H1 (cell line): ENCODE measurements around the gene NSG2. TPM values are rescaled to one million over a fixed set of nuclear protein-coding genes. Genes with fewer than 3 reads are reported as not detected.

Source experiments
- CTCF ChIA-PET: fragments of 300-600 bp; sonication (Branson Sonifier 250); formaldehyde crosslinking; loops from one replicate; lab custom pipeline; 2021; ENCODE audit not compliant: partially characterized antibody; lab: Charles Lee
- POLR2A ChIA-PET: fragments of 300-600 bp; sonication (Branson Sonifier 250); formaldehyde crosslinking; loops from one replicate; lab custom pipeline; 2021; ENCODE audit warnings: inconsistent platforms; ENCODE audit not compliant: partially characterized antibody; lab: Charles Lee
- DNase-seq, 2 experiments: peaks; one replicate each; pipeline versions ENCODE4 v3.0.0 to v3.0.0-alpha.2; 2010 to 2022; ENCODE audit warnings: low spot score in 2 of 2, low read depth in 1 of 2, mixed read lengths in 1 of 2
- FAIRE-seq: peaks from 2 replicates; lab custom pipeline; 2011; peaks lifted over from hg19 to GRCh38; lab: Jason Lieb, UNC
- H2AFZ ChIP-seq: 2 replicates; pipeline ENCODE4 v1.8.1; 2012; ENCODE audit warnings: low read length, inconsistent platforms
- H2AK5ac ChIP-seq: 2 replicates; pipeline ENCODE4 v1.6.1; 2013; ENCODE audit warnings: low read depth, low read length
- H2BK120ac ChIP-seq: replicated peaks from 2 replicates; pipeline ENCODE3; 2013; ENCODE audit warnings: low read depth, low read length, inconsistent platforms
- H2BK12ac ChIP-seq: 2 replicates; pipeline ENCODE4 v1.6.1; 2013; ENCODE audit warnings: low read depth, low read length
- H2BK15ac ChIP-seq: 2 replicates; pipeline ENCODE4 v1.6.1; 2013; ENCODE audit warnings: low read length
- H2BK20ac ChIP-seq: 2 replicates; pipeline ENCODE4 v1.6.1; 2013; ENCODE audit warnings: low read length
- H2BK5ac ChIP-seq: 2 replicates; pipeline ENCODE4 v1.6.1; 2013; ENCODE audit warnings: low read depth, low read length
- H3K14ac ChIP-seq: 2 replicates; pipeline ENCODE4 v1.6.1; 2013; ENCODE audit warnings: inconsistent platforms; ENCODE audit not compliant: insufficient read length
- H3K18ac ChIP-seq: 2 replicates; pipeline ENCODE4 v1.6.1; 2013; ENCODE audit warnings: low read length; ENCODE audit errors: extremely low read depth
- H3K23ac ChIP-seq: 2 replicates; pipeline ENCODE4 v1.6.1; 2013; ENCODE audit warnings: inconsistent platforms; ENCODE audit not compliant: insufficient read length
- H3K23me2 ChIP-seq: 2 replicates; pipeline ENCODE4 v1.6.1; 2013; ENCODE audit warnings: low read depth, low read length
- H3K27ac ChIP-seq: 2 replicates; pipeline ENCODE4 v1.6.1; 2011; ENCODE audit warnings: low read depth, low read length, inconsistent platforms
- H3K27me3 ChIP-seq, 4 experiments: replicated peaks in 1 of 4; 1 replicate in 1 of 4; 2 replicates in 3 of 4; pipeline versions ENCODE4 v1.6.1 to v1.8.1; 2011 to 2013; ENCODE audit warnings: low read length in 3 of 4, mild to moderate bottlenecking in 3 of 4, inconsistent platforms in 2 of 4, mixed read lengths in 2 of 4, moderate library complexity in 1 of 4; ENCODE audit not compliant: control insufficient read depth in 3 of 4, insufficient read depth in 3 of 4; ENCODE audit errors: extremely low read depth in 1 of 4
- H3K36me3 ChIP-seq, 4 experiments: 2 replicates each; pipeline versions ENCODE4 v1.6.1 to v1.8.1; 2011 to 2013; ENCODE audit warnings: mild to moderate bottlenecking in 4 of 4, low read length in 3 of 4, moderate library complexity in 2 of 4, control low read depth in 1 of 4, inconsistent platforms in 1 of 4; ENCODE audit not compliant: insufficient read depth in 4 of 4, control insufficient read depth in 2 of 4
- H3K4ac ChIP-seq: replicated peaks from 2 replicates; pipeline ENCODE3; 2013; ENCODE audit warnings: low read length, low read depth, mixed read lengths, inconsistent platforms; ENCODE audit not compliant: insufficient read length
- H3K4me1 ChIP-seq, 4 experiments: replicated peaks in 1 of 4; 1 replicate in 1 of 4; 2 replicates in 3 of 4; pipeline versions ENCODE4 v1.6.1 to v1.8.1; 2011 to 2013; ENCODE audit warnings: low read length in 3 of 4, inconsistent platforms in 2 of 4, mixed read lengths in 1 of 4; ENCODE audit not compliant: insufficient read depth in 4 of 4, control insufficient read depth in 3 of 4
- H3K4me2 ChIP-seq, 2 experiments: 2 replicates each; pipeline versions ENCODE4 v1.6.1 to v1.8.1; 2011 to 2013; ENCODE audit warnings: low read depth in 2 of 2, low read length in 2 of 2, control low read depth in 1 of 2, inconsistent platforms in 1 of 2, mild to moderate bottlenecking in 1 of 2; ENCODE audit not compliant: insufficient read depth in 1 of 2
- H3K4me3 ChIP-seq, 4 experiments: fragments of 200-600, 300-600 bp in 1 of 4; sonication (generic), shearing (Covaris generic), sonication (Bioruptor Twin) in 1 of 4; 2 replicates each; pipeline versions ENCODE4 v1.5.1 to v1.8.1; 2011 to 2016; ENCODE audit warnings: low read length in 4 of 4, low read depth in 3 of 4, control low read depth in 2 of 4, inconsistent platforms in 2 of 4, mild to moderate bottlenecking in 2 of 4, mixed read lengths in 1 of 4, moderate library complexity in 1 of 4; ENCODE audit not compliant: insufficient read depth in 2 of 4; ENCODE audit errors: extremely low read depth in 1 of 4
- H3K56ac ChIP-seq: replicated peaks from 2 replicates; pipeline ENCODE3; 2013; ENCODE audit warnings: low read depth, mild to moderate bottlenecking, mixed read lengths, low read length, inconsistent platforms; ENCODE audit not compliant: insufficient read length
- H3K79me1 ChIP-seq: 2 replicates; pipeline ENCODE4 v1.6.1; 2013; ENCODE audit warnings: low read depth, low read length, control low read depth
- H3K79me2 ChIP-seq, 2 experiments: 2 replicates each; pipeline versions ENCODE4 v1.6.1 to v1.8.1; 2012 to 2013; ENCODE audit warnings: low read length in 2 of 2, mild to moderate bottlenecking in 2 of 2, inconsistent platforms in 1 of 2; ENCODE audit not compliant: insufficient read depth in 2 of 2, control insufficient read depth in 1 of 2
- H3K9ac ChIP-seq, 4 experiments: replicated peaks in 1 of 4; 1 replicate in 1 of 4; 2 replicates in 3 of 4; pipeline versions ENCODE4 v1.6.1 to v1.8.1; 2011 to 2013; ENCODE audit warnings: low read depth in 3 of 4, low read length in 3 of 4, control low read depth in 2 of 4, mild to moderate bottlenecking in 2 of 4, moderate library complexity in 2 of 4, inconsistent platforms in 1 of 4; ENCODE audit errors: extremely low read depth in 1 of 4
- H3K9me3 ChIP-seq, 2 experiments: 2 replicates each; pipeline versions ENCODE4 v1.6.1 to v1.8.1; 2012 to 2013; ENCODE audit warnings: mild to moderate bottlenecking in 2 of 2, moderate library complexity in 2 of 2, control low read depth in 1 of 2, inconsistent platforms in 1 of 2, low read depth in 1 of 2, low read length in 1 of 2, mixed read lengths in 1 of 2; ENCODE audit not compliant: insufficient read depth in 2 of 2
- H4K20me1 ChIP-seq, 2 experiments: replicated peaks in 1 of 2; 2 replicates each; pipeline versions ENCODE3 to v1.8.1; 2011 to 2013; ENCODE audit warnings: inconsistent platforms in 2 of 2, low read length in 2 of 2, mild to moderate bottlenecking in 1 of 2; ENCODE audit not compliant: insufficient read depth in 2 of 2, control insufficient read depth in 1 of 2
- H4K5ac ChIP-seq: 2 replicates; pipeline ENCODE4 v1.6.1; 2013; ENCODE audit warnings: low read length, low read depth, mixed read lengths, inconsistent platforms; ENCODE audit not compliant: insufficient read length
- H4K8ac ChIP-seq: 2 replicates; pipeline ENCODE4 v1.8.0; 2013; ENCODE audit warnings: mild to moderate bottlenecking, moderate library complexity, low read length, inconsistent platforms; ENCODE audit not compliant: insufficient read depth; ENCODE audit errors: extremely low read depth
- H4K91ac ChIP-seq: replicated peaks from 2 replicates; pipeline ENCODE3; 2013; ENCODE audit warnings: low read length, mixed read lengths, inconsistent platforms; ENCODE audit not compliant: insufficient read length
- GABPA ChIP-seq: IDR thresholded peaks from 2 replicates; pipeline ENCODE4 v1.6.1; 2011; ENCODE audit warnings: mild to moderate bottlenecking, low read length, moderate library complexity, borderline replicate concordance; ENCODE audit not compliant: insufficient read depth
- SAP30 ChIP-seq: fragments of 300-600 bp; sonication (generic); IDR thresholded peaks from 2 replicates; pipeline ENCODE4 v1.7.1; 2012; ENCODE audit warnings: low read length, moderate library complexity, mild to moderate bottlenecking, inconsistent platforms; ENCODE audit not compliant: insufficient read depth, insufficient replicate concordance
- TCF12 ChIP-seq: IDR thresholded peaks from 2 replicates; pipeline ENCODE4 v1.6.1; 2011; ENCODE audit warnings: low read depth, mild to moderate bottlenecking, low read length
- YY1 ChIP-seq: IDR thresholded peaks from 2 replicates; pipeline ENCODE4 v1.6.1; 2011; ENCODE audit warnings: low read depth, mild to moderate bottlenecking, low read length
- polyA plus RNA-seq, 7 experiments: library from polyadenylated mRNA; depleted of rRNA in 3 of 7; stranded (reverse) in 5 of 7; unstranded in 2 of 7; fragments of >200 nt in 5 of 7; fragments of 200-250 nt in 2 of 7; gene quantifications; 1 replicate in 5 of 7; 2 replicates in 1 of 7; 4 replicates in 1 of 7; pipeline versions ENCODE4 v1.2.1 to v1.2.3, GENCODE V29; 2011 to 2013; ENCODE audit warnings: missing spikeins in 2 of 7, mixed read lengths in 2 of 7
- total RNA-seq: library from RNA; stranded (reverse); fragmentation: NEBNext Ultra II Directional; extraction: Animal tissue kit (Norgen Biotek cat#: 25700); gene quantifications from 2 replicates; pipeline ENCODE4 v1.2.1, GENCODE V29; 2021
- TF ChIP-seq, protein P1 (sequence below): IDR thresholded peaks from 2 replicates; pipeline ENCODE4 v1.6.1; 2012; ENCODE audit warnings: inconsistent platforms

NSG2 gene
- total and polyA plus RNA-seq, 2 of the 8 experiments (the other 6 are each of a cell fraction or from before 2014, with no cell fraction given): 0.56 to 0.78 TPM

DNA sequence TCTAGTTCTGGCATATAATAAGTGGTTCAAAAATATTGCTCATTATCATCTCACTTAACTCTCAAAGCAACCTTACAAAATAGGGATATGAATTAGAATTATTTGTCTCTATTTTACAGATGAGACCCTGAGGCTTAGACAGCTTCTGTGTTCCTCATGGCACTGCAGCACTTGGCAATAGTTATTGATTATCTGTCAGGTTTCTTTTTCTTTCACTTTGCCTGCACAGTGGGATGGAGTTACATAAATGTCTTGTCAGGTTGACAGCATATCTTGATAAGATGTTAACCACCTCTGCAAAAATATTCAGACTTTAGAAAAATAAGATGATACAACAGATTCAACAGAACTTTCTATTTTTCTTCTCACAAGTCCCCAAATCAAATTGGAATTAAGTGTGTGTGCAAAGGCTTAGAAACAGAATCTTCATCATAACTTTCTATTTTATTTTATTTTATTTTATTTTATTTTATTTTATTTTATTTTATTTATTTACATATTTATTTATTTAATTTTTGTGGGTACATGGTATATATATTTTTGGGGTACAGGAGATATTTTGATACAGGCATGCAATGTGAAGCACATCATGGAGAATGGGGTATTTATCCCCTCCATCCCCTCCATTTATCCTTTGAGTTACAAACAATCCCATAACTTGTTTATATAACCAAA lies 17.7 kb downstream of the NSG2 start:
- H2AK5ac ChIP-seq: no peak overlapping the region
- ChIA-PET CTCF (interaction anchor here (0.9 to 1.0 kb wide), 2 partner anchors 18 to 241 kb away, joined by 3 read pairs; partner anchors contain the start of gene NSG2), POLR2A (no interaction called here)
- no peak overlapping the region for H3K14ac ChIP-seq
- H3K9ac ChIP-seq: no peak overlapping the region
- H2BK120ac ChIP-seq: no peak overlapping the region
- no peaks in the 10 kb centered on the region for H3K4me1 ChIP-seq
- TF ChIP-seq GABPA (no peak), TCF12 (no peak), YY1 (no peak), SAP30 (no peak)
- TF ChIP-seq, protein P1, sequence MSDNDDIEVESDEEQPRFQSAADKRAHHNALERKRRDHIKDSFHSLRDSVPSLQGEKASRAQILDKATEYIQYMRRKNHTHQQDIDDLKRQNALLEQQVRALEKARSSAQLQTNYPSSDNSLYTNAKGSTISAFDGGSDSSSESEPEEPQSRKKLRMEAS: no peak
- no peaks in the 10 kb centered on the region for H3K27me3 ChIP-seq
- no peak overlapping the region for H2AFZ ChIP-seq
- no peak overlapping the region for H3K27ac ChIP-seq
- H4K8ac ChIP-seq: no peak overlapping the region
- H3K23me2 ChIP-seq: no peaks in the 10 kb centered on the region
- FAIRE-seq (no peak), DNase-seq (no peak)
- no peak overlapping the region for H3K18ac ChIP-seq
- H2BK12ac ChIP-seq: no peak overlapping the region
- H3K4me2 ChIP-seq: no peak overlapping the region
- no peak overlapping the region for H3K4ac ChIP-seq
- no peak overlapping the region for H3K56ac ChIP-seq
- H2BK20ac ChIP-seq: no peak overlapping the region
- H3K79me1 ChIP-seq: no peaks in the 10 kb centered on the region
- no peaks in the 10 kb centered on the region for H4K20me1 ChIP-seq
- no peaks in the 10 kb centered on the region for H3K9me3 ChIP-seq
- no peak overlapping the region for H3K23ac ChIP-seq
- no peak overlapping the region for H4K5ac ChIP-seq
- H3K79me2 ChIP-seq: no peaks in the 10 kb centered on the region
- H4K91ac ChIP-seq: no peak overlapping the region
- no peak overlapping the region for H3K4me3 ChIP-seq
- no peak overlapping the region for H2BK5ac ChIP-seq
- no peaks in the 10 kb centered on the region for H3K36me3 ChIP-seq
- no peak overlapping the region for H2BK15ac ChIP-seq
